Nephron (organoid): ENCODE data around the gene TAS2R50.

Source experiments
- H3K27ac Mint-ChIP-seq, 3 experiments: 2 replicates each; pipeline ENCODE4 v1.8.0; 2020; ENCODE audit warnings: mixed read lengths in 3 of 3, mild to moderate bottlenecking in 2 of 3, moderate library complexity in 1 of 3
- H3K27me3 Mint-ChIP-seq: 2 replicates; pipeline ENCODE4 v1.8.0; 2021; ENCODE audit warnings: low read depth, mild to moderate bottlenecking, moderate library complexity, mixed read lengths
- H3K36me3 Mint-ChIP-seq: 2 replicates; pipeline ENCODE4 v1.8.0; 2020; ENCODE audit warnings: low read depth, mixed read lengths
- H3K4me1 Mint-ChIP-seq: 2 replicates; pipeline ENCODE4 v1.8.0; 2020; ENCODE audit warnings: mixed read lengths
- H3K4me3 Mint-ChIP-seq, 3 experiments: 2 replicates each; pipeline ENCODE4 v1.8.0; 2020; ENCODE audit warnings: mild to moderate bottlenecking in 3 of 3, mixed read lengths in 3 of 3, moderate library complexity in 2 of 3
- H3K9me3 Mint-ChIP-seq: 2 replicates; pipeline ENCODE4 v1.8.0; 2020; ENCODE audit warnings: mixed read lengths
- TF ChIP-seq, protein P1 (sequence below), 3 experiments: fragments of 200-600 bp; sonication (generic); IDR thresholded peaks; one replicate each; pipeline ENCODE4 v1.5.0; 2021; ENCODE audit warnings: antibody characterized with exemption in 3 of 3; ENCODE audit not compliant: unreplicated experiment in 3 of 3

Gene TAS2R50

GRCh38 chr12:10989107-10989506 lies 2.4 kb upstream of the TAS2R50 start:
- H3K9me3 Mint-ChIP-seq = peaks cover 10% of the 10 kb centered on the region
- H3K27ac Mint-ChIP-seq = no peak overlapping the region
- no peak overlapping the region for H3K4me3 Mint-ChIP-seq
- H3K4me1 Mint-ChIP-seq = no peaks in the 10 kb centered on the region
- no peaks in the 10 kb centered on the region for H3K27me3 Mint-ChIP-seq
- H3K36me3 Mint-ChIP-seq = peaks cover 33% of the 10 kb centered on the region
- TF ChIP-seq, protein P1, sequence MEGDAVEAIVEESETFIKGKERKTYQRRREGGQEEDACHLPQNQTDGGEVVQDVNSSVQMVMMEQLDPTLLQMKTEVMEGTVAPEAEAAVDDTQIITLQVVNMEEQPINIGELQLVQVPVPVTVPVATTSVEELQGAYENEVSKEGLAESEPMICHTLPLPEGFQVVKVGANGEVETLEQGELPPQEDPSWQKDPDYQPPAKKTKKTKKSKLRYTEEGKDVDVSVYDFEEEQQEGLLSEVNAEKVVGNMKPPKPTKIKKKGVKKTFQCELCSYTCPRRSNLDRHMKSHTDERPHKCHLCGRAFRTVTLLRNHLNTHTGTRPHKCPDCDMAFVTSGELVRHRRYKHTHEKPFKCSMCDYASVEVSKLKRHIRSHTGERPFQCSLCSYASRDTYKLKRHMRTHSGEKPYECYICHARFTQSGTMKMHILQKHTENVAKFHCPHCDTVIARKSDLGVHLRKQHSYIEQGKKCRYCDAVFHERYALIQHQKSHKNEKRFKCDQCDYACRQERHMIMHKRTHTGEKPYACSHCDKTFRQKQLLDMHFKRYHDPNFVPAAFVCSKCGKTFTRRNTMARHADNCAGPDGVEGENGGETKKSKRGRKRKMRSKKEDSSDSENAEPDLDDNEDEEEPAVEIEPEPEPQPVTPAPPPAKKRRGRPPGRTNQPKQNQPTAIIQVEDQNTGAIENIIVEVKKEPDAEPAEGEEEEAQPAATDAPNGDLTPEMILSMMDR (IDR thresholded peaks at IDR 0.05; ENCODE audit: unreplicated experiment in 3 of 3) = no peak

GRCh38 chr12:10982244-10982643 lies 4.5 kb downstream of the TAS2R50 start:
- H3K4me1 Mint-ChIP-seq = no peaks in the 10 kb centered on the region
- peaks cover 11% of the 10 kb centered on the region for H3K36me3 Mint-ChIP-seq
- no peak overlapping the region for H3K4me3 Mint-ChIP-seq
- no peaks in the 10 kb centered on the region for H3K27me3 Mint-ChIP-seq
- H3K27ac Mint-ChIP-seq = no peak overlapping the region
- TF ChIP-seq, protein P1 (IDR thresholded peaks at IDR 0.05; ENCODE audit: unreplicated experiment in 3 of 3) = no peak
- peaks cover 7% of the 10 kb centered on the region for H3K9me3 Mint-ChIP-seq

DNA sequence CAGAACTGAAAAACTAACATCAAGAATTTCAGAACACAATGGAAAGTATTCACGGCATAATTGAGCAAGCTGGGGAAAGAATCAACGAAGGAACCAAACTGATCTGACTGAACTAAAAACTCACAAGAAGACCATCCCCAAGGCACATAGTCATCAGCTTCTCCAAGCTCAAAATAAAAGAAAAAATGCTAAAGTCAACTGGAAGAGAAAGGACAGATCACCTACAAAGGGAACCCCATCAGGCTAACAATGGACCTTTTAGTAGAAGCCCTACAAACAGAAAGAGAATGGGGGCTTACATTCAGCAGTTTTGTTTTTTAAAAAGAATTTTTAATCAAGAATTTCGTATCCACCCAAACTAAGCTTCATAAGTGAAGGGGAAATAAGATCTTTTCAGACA lies 11.7 kb downstream of the TAS2R50 start:
- no peaks in the 10 kb centered on the region for H3K27me3 Mint-ChIP-seq
- TF ChIP-seq, protein P1 (IDR thresholded peaks at IDR 0.05; ENCODE audit: unreplicated experiment in 3 of 3) = no peak
- no peak overlapping the region for H3K4me3 Mint-ChIP-seq
- no peak overlapping the region for H3K27ac Mint-ChIP-seq
- peaks cover 17% of the 10 kb centered on the region for H3K9me3 Mint-ChIP-seq
- H3K4me1 Mint-ChIP-seq = no peaks in the 10 kb centered on the region
- peaks cover 21% of the 10 kb centered on the region for H3K36me3 Mint-ChIP-seq

- Mint-ChIP-seq H3K27me3 (no peaks in the 10 kb centered on the region), H3K9me3 (no peaks in the 10 kb centered on the region), H3K4me1 (no peaks in the 10 kb centered on the region), H3K4me3 (no peak overlapping the region), H3K27ac (no peak overlapping the region), H3K36me3 (peaks cover 14% of the 10 kb centered on the region)
- TF ChIP-seq, protein P1 (IDR thresholded peaks at IDR 0.05; ENCODE audit: unreplicated experiment in 3 of 3) = no peak
Observed at GRCh38 chr12:10968765-10969456, 17.8 kb downstream of the TAS2R50 start.

DNA sequence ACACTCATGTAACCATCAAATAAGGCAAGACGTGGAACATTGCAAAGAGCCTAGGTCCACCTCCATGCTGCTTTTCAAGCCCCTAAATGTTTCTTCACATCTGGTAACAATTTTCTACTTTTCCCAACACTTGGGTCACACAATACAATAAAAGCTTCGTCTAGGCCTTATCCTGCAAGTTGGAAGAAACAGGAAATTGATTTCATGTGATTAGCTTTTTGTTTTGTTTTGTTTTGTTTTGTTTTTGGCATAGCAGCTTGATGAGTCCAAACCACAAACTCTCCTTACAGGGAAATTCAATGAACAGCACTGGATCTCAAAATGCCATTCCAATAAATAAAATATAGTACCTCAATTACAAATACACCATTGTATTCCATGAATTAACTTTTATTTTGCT lies 19.3 kb downstream of the TAS2R50 start:
- TF ChIP-seq, protein P1 (IDR thresholded peaks at IDR 0.05; ENCODE audit: unreplicated experiment in 3 of 3) = no peak
- H3K4me1 Mint-ChIP-seq = no peaks in the 10 kb centered on the region
- no peak overlapping the region for H3K27ac Mint-ChIP-seq
- no peaks in the 10 kb centered on the region for H3K27me3 Mint-ChIP-seq
- peaks cover 24% of the 10 kb centered on the region for H3K36me3 Mint-ChIP-seq
- H3K9me3 Mint-ChIP-seq = no peaks in the 10 kb centered on the region
- H3K4me3 Mint-ChIP-seq = no peak overlapping the region

GRCh38 chr12:10966314-10966713 lies 20.4 kb downstream of the TAS2R50 start:
- TF ChIP-seq, protein P1 (IDR thresholded peaks at IDR 0.05; ENCODE audit: unreplicated experiment in 3 of 3) = no peak
- Mint-ChIP-seq H3K27me3 (no peaks in the 10 kb centered on the region), H3K9me3 (no peaks in the 10 kb centered on the region), H3K27ac (no peak overlapping the region), H3K4me1 (no peaks in the 10 kb centered on the region), H3K36me3 (peaks cover 33% of the 10 kb centered on the region), H3K4me3 (no peak overlapping the region)
